HepG2 (cell line): ENCODE measurements around the gene DPP6.

Source experiments
- E2F5 ChIP-seq: sonication (generic); formaldehyde crosslinking; conservative IDR thresholded peaks from 2 replicates; pipeline ENCODE4 v1.4.0; 2020; ENCODE audit warnings: missing genetic modification reagents
- FOXA3 ChIP-seq: IDR thresholded peaks from 2 replicates; pipeline ENCODE4 v1.6.1; 2016; ENCODE audit warnings: missing genetic modification reagents, missing compliant biosample characterization
- GABPB1 ChIP-seq: IDR thresholded peaks from 2 replicates; pipeline ENCODE4 v1.6.1; 2016; ENCODE audit warnings: mild to moderate bottlenecking, missing genetic modification reagents, moderate library complexity, missing compliant biosample characterization
- HCFC1 ChIP-seq: fragments of 150-350 bp; IDR thresholded peaks from 2 replicates; pipeline ENCODE4 v1.6.1; 2014; ENCODE audit warnings: low read depth, low read length
- TEAD2 ChIP-seq: sonication (generic); formaldehyde crosslinking; IDR thresholded peaks from 2 replicates; pipeline ENCODE4 v1.9.0; 2021; ENCODE audit warnings: missing genetic modification reagents
- ZBTB20 ChIP-seq: sonication (generic); formaldehyde crosslinking; IDR thresholded peaks from 2 replicates; pipeline ENCODE4 v1.8.1; 2023; ENCODE audit warnings: missing genetic modification reagents, low read depth, mild to moderate bottlenecking, borderline replicate concordance
- TF ChIP-seq, protein P1 (sequence below): sonication (generic); formaldehyde crosslinking; IDR thresholded peaks from 2 replicates; pipeline ENCODE4 v1.4.0; 2020; ENCODE audit warnings: mild to moderate bottlenecking, missing genetic modification reagents

GRCh38 chr7:154503962-154504550 is 451.9 kb downstream of the DPP6 start:
- no peak for TF ChIP-seq TEAD2 (CRISPR knock-in tag)
- TF ChIP-seq HCFC1: no peak
- TF ChIP-seq ZBTB20 (CRISPR knock-in tag): no peak
- no peak for TF ChIP-seq GABPB1 (CRISPR knock-in tag)
- TF ChIP-seq, protein P1, sequence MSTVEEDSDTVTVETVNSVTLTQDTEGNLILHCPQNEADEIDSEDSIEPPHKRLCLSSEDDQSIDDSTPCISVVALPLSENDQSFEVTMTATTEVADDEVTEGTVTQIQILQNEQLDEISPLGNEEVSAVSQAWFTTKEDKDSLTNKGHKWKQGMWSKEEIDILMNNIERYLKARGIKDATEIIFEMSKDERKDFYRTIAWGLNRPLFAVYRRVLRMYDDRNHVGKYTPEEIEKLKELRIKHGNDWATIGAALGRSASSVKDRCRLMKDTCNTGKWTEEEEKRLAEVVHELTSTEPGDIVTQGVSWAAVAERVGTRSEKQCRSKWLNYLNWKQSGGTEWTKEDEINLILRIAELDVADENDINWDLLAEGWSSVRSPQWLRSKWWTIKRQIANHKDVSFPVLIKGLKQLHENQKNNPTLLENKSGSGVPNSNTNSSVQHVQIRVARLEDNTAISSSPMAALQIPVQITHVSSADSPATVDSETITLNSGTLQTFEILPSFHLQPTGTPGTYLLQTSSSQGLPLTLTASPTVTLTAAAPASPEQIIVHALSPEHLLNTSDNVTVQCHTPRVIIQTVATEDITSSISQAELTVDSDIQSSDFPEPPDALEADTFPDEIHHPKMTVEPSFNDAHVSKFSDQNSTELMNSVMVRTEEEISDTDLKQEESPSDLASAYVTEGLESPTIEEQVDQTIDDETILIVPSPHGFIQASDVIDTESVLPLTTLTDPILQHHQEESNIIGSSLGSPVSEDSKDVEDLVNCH (CRISPR knock-in tag): no peak
- TF ChIP-seq E2F5 (CRISPR knock-in tag): no peak
- TF ChIP-seq FOXA3 (CRISPR knock-in tag): no peak
